IMR-90 (cell line): ENCODE measurements around the gene MAMDC4.
"Not testable (repeated sequence)": the region's sequence is repeated elsewhere in the genome, so short reads cannot be mapped to it uniquely, and the experiment has no call there.

Experiments
- CHD1 ChIP-seq: IDR thresholded peaks from 2 replicates; pipeline ENCODE4 v1.6.1; 2012; ENCODE audit warnings: low read depth, low read length, improper control_type of control experiment
- CTCF ChIP-seq: conservative IDR thresholded peaks from 2 replicates; pipeline ENCODE4 v1.5.1; 2012; ENCODE audit warnings: mild to moderate bottlenecking, low read depth, low read length, improper control_type of control experiment

GRCh38 chr9:136833381-136834048, 18.6 kb upstream of the MAMDC4 start:
- not testable (repeated sequence) for TF ChIP-seq CTCF, CHD1
